Adrenal gland (tissue), 12 donors: ENCODE results near the gene TMEM108. TPM values are rescaled to one million over a fixed set of nuclear protein-coding genes. Genes with fewer than 3 reads are reported as not detected.

Experiments used
- DNase-seq, 7 donors: peaks; one replicate each; pipeline ENCODE4 v3.0.0-alpha.2; 2019 to 2020
- H3K27ac ChIP-seq, 5 donors: fragments of 200-600 bp; sonication (generic) in 4 of 5; 1 replicate in 3 of 5; 2 replicates in 2 of 5; pipeline versions ENCODE4 v1.5.1 to v1.8.0; 2016 to 2020; ENCODE audit warnings: mild to moderate bottlenecking in 1 of 5
- H3K27me3 ChIP-seq: fragments of 200-600 bp; 2 replicates; pipeline ENCODE4 v1.8.0; 2021
- H3K36me3 ChIP-seq, 2 donors: fragments of 200-600 bp; replicated peaks in 1 of 2; 1 replicate in 1 of 2; 2 replicates in 1 of 2; pipeline versions ENCODE4 v1.5.1 to v1.8.0; 2018 to 2022
- H3K4me1 ChIP-seq, 2 donors: fragments of 200-600 bp; replicated peaks in 1 of 2; 1 replicate in 1 of 2; 2 replicates in 1 of 2; pipeline versions ENCODE4 v1.5.1 to v1.8.0; 2018 to 2021
- H3K4me3 ChIP-seq, 4 donors: fragments of 200-600 bp; sonication (generic) in 3 of 4; one replicate each; pipeline ENCODE4 v1.5.1; 2016 to 2018
- H3K9me3 ChIP-seq, 3 donors: fragments of 200-600 bp; sonication (generic) in 1 of 3; replicated peaks in 1 of 3; 1 replicate in 2 of 3; 2 replicates in 1 of 3; pipeline versions ENCODE4 v1.5.1 to v1.8.0; 2016 to 2021
- CTCF ChIP-seq, 6 experiments: fragments of 450-650 bp in 4 of 6; fragments of 200-600 bp in 2 of 6; sonication (generic) in 1 of 6; IDR thresholded peaks; 1 replicate in 5 of 6; 2 replicates in 1 of 6; pipeline versions ENCODE4 v1.5.1 to v1.8.0; 2016 to 2021; ENCODE audit warnings: antibody characterized with exemption in 6 of 6, mild to moderate bottlenecking in 2 of 6, moderate library complexity in 1 of 6
- POLR2A ChIP-seq, 2 donors: fragments of 450-650 bp; IDR thresholded peaks; one replicate each; pipeline ENCODE4 v1.6.1; 2017; ENCODE audit warnings: antibody characterized with exemption in 2 of 2, mild to moderate bottlenecking in 2 of 2, moderate library complexity in 1 of 2
- WGBS, 4 donors: extraction: QIAGEN DNeasy Blood & Tissue Kit in 2 of 4; methylation state at CpG; one replicate each; pipeline versions ENCODE4 v1.1.5 to v1.1.7; 2013 to 2017; 5-methylcytosine and 5-hydroxymethylcytosine counted together
- intact Hi-C, 2 donors: fragments of 100-400 bp; cut with DNase I; formaldehyde crosslinking; loops; one replicate each; pipeline versions ENCODE4 v1.14.1 to v1.15.0; 2022 to 2023
- polyA plus RNA-seq, 3 donors: library from polyadenylated mRNA; stranded (reverse); fragments of 200-250 nt in 2 of 3; fragments of 350-450 nt in 1 of 3; fragmentation: Illumina TruSeq in 1 of 3; extraction: RNeasy Lipid Tissue Mini Kit (QIAGEN cat#74804) in 1 of 3; gene quantifications; one replicate each; pipeline ENCODE4 v1.2.3, GENCODE V29; 2013 to 2014
- total RNA-seq, 9 donors: library from RNA; depleted of rRNA in 4 of 9; stranded (reverse); fragments of >200 nt in 4 of 9; fragments of 120-200 nt in 1 of 9; fragmentation: NEBNext Ultra II Directional in 1 of 9; extraction: Animal tissue kit (Norgen Biotek cat#: 25700) in 1 of 9; gene quantifications; one replicate each; pipeline versions ENCODE4 v1.1.0 to v1.2.4, GENCODE V29; 2013 to 2023
- donor health status: healthy with polysubstance abuse.
- donor health status: Bipolar disorder and iron deficiency.
- donor health status: DM: yes; HTN: yes; CAD: no.
- donor health status: DM: no; HTN: no; CAD: no.
- donor health status: DM: no; HTN: no; CAD: no.
- donor health status: DM: yes; HTN: yes; CAD: no.

The TMEM108 gene
- total and polyA plus RNA-seq, 12 donors, result 0.67 to 38.0 (median 14.8) TPM

- Histone ChIP-seq H3K4me3 (no peak overlapping the region), H3K9me3 (no peaks in the 10 kb centered on the region), H3K27me3 (no peaks in the 10 kb centered on the region), H3K36me3 (no peaks in the 10 kb centered on the region), H3K4me1 (peaks cover 10 to 14% of the 10 kb centered on the region in 2 donors), H3K27ac (no peak overlapping the region)
- no peak for TF ChIP-seq CTCF (IDR thresholded peaks at IDR 0.05)
- TF ChIP-seq POLR2A (IDR thresholded peaks at IDR 0.05), result no peak
- 56 to 70% (median 63%) methylated on average over 2 of the region's 2 CpGs for WGBS, 4 donors
- DNase-seq, result no peak
- intact Hi-C loops, result no loop called here
Measured at GRCh38 chr3:133125802-133126201, 87.6 kb downstream of the TMEM108 start.

GRCh38 chr3:133127381-133127780, 89.2 kb downstream of the TMEM108 start:
- no peak for DNase-seq
- WGBS, 4 donors, result 71 to 90% (median 81%) methylated on average over 2 of the region's 2 CpGs
- no peaks in the 10 kb centered on the region for H3K27me3 ChIP-seq
- no peaks in the 10 kb centered on the region for H3K9me3 ChIP-seq
- H3K4me3 ChIP-seq, result no peak overlapping the region
- intact Hi-C loops, result no loop called here
- H3K27ac ChIP-seq, result no peak overlapping the region
- peaks cover 10 to 14% of the 10 kb centered on the region in 2 donors for H3K4me1 ChIP-seq
- no peaks in the 10 kb centered on the region for H3K36me3 ChIP-seq
- no peak for TF ChIP-seq CTCF (IDR thresholded peaks at IDR 0.05)
- no peak for TF ChIP-seq POLR2A (IDR thresholded peaks at IDR 0.05)

GRCh38 chr3:133130168-133130567, 92.0 kb downstream of the TMEM108 start:
- H3K36me3 ChIP-seq, result no peaks in the 10 kb centered on the region
- H3K9me3 ChIP-seq, result no peaks in the 10 kb centered on the region
- DNase-seq, result peak in 6 of 7 donors; percentile 18 to 64 (median 49)
- TF ChIP-seq POLR2A (IDR thresholded peaks at IDR 0.05) (no peak), CTCF (IDR thresholded peaks at IDR 0.05) (no peak)
- no peaks in the 10 kb centered on the region for H3K27me3 ChIP-seq
- 48 to 100% (median 66%) methylated on average over 1 of the region's 1 CpG for WGBS, 4 donors
- H3K27ac ChIP-seq, result no peak overlapping the region
- no peaks in the 10 kb centered on the region for H3K4me1 ChIP-seq
- H3K4me3 ChIP-seq, result no peak overlapping the region
- intact Hi-C loops, result no loop called here

- no peak for DNase-seq
- no peaks in the 10 kb centered on the region for H3K36me3 ChIP-seq
- no peak overlapping the region for H3K4me3 ChIP-seq
- TF ChIP-seq POLR2A (IDR thresholded peaks at IDR 0.05), result no peak
- TF ChIP-seq CTCF (IDR thresholded peaks at IDR 0.05), result no peak
- no peaks in the 10 kb centered on the region for H3K27me3 ChIP-seq
- 81 to 91% (median 87%) methylated on average over 5 of the region's 5 CpGs for WGBS, 4 donors
- peaks cover 10% of the 10 kb centered on the region in 2 donors for H3K4me1 ChIP-seq
- H3K27ac ChIP-seq, result no peak overlapping the region
- intact Hi-C loops, result no loop called here
- no peaks in the 10 kb centered on the region for H3K9me3 ChIP-seq
Measured at GRCh38 chr3:133135306-133135705, 97.1 kb downstream of the TMEM108 start.
